Calu3 (cell line): ENCODE results near the gene SMTNL2. TPM values are rescaled to one million over a fixed set of nuclear protein-coding genes. Genes with fewer than 3 reads are reported as not detected.

ENCODE experiments used
- BruUV-seq: library from RNA; stranded (reverse); fragments of 400-500 nt; replicated peaks from 2 replicates; lab custom pipeline; 2021; lab: Mats Ljungman, UMichigan
- CTCF ChIA-PET: fragments of 300-600 bp; sonication (Branson Sonifier 250); formaldehyde crosslinking; loops from one replicate; lab custom pipeline; 2022; ENCODE audit warnings: antibody characterized with exemption; lab: Charles Lee
- DNase-seq: peaks from one replicate; pipeline ENCODE4 v3.0.0; 2022
- H3K27ac Mint-ChIP-seq: one replicate; pipeline ENCODE4 v1.8.0; 2022; ENCODE audit warnings: mixed read lengths; ENCODE audit not compliant: unreplicated experiment
- H3K27me3 Mint-ChIP-seq: one replicate; pipeline ENCODE4 v1.8.0; 2022; ENCODE audit warnings: mixed read lengths; ENCODE audit not compliant: unreplicated experiment
- H3K36me3 Mint-ChIP-seq: one replicate; pipeline ENCODE4 v1.8.0; 2022; ENCODE audit warnings: mild to moderate bottlenecking, moderate library complexity, mixed read lengths; ENCODE audit not compliant: insufficient read depth, unreplicated experiment
- H3K4me1 Mint-ChIP-seq: one replicate; pipeline ENCODE4 v1.8.0; 2022; ENCODE audit warnings: mild to moderate bottlenecking, low read depth, mixed read lengths; ENCODE audit not compliant: unreplicated experiment
- H3K4me3 Mint-ChIP-seq: one replicate; pipeline ENCODE4 v1.8.0; 2022; ENCODE audit warnings: mild to moderate bottlenecking, low read depth, moderate library complexity, mixed read lengths; ENCODE audit not compliant: unreplicated experiment
- H3K9me3 Mint-ChIP-seq: one replicate; pipeline ENCODE4 v1.8.0; 2022; ENCODE audit warnings: low read depth, mixed read lengths; ENCODE audit not compliant: unreplicated experiment
- intact Hi-C: fragments of 100-400 bp; cut with micrococcal nuclease; formaldehyde crosslinking; loops from one replicate; pipeline ENCODE4 v1.10.0; 2022; ENCODE audit not compliant: unreplicated experiment
- total RNA-seq: library from RNA; stranded (reverse); gene quantifications from 2 replicates; pipeline ENCODE4 v1.2.3, GENCODE V29; 2022
- TF ChIP-seq, protein P1 (sequence below): fragments of 200-600 bp; IDR thresholded peaks from one replicate; pipeline ENCODE4 v1.8.0; 2022; ENCODE audit warnings: antibody characterized with exemption; ENCODE audit not compliant: unreplicated experiment

Gene SMTNL2
- total RNA-seq, 1 experiment from 2014 or later: not detected

DNA sequence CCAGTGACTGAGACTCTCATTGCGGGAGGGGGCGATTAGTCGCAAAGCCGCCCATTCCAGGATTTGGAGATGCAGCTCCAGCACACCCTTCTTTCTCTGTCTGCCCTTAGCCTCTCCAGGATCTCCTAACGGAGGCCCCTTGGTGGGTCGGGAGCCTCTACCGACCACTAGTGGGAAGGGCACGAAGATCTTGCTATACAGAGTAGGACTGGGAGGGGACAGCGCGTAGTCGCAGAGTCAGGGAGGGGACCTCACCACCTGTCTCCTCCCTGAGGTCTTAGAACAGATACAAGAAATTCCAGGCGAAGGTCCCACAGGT is 588 bp upstream of the SMTNL2 start:
- H3K4me3 Mint-ChIP-seq: peak overlapping the region; percentile 59
- CTCF ChIA-PET: no interaction called here
- intact Hi-C loops: no loop called here

DNA sequence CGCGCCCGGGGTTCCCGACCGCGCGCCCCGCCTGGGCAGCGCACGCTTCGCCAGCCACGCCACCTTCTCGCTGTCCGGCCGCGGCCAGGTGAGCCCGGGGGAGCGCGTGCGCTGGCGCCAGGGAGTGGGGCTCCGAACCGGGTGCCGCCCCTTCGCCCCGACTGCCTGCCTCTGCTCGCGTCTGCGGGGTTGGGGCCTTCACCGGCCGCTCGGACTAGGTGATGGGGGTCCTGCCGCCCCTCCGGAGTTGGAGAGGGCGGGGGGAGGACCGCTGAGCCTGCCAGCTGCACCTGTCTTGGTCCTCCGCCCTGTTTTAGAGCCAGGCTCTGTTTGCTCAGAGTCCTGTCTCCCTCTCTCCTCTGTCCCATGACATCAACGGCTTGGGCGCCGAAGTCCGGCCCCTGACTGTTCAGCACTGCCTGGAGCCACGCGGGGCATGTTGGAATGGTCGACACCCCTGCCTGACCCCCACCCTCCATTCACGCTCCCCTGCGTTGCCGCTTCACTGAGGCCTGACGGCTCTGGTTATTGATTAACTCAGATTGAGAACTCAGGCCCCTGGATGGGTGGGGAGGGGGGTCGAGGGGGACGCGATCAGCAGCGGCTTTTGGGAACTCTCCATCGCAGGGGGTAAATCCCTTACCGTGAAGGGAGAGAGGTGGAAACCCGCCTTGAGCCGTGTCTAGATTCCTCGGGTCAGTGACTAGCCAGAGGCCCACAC is 748 bp downstream of the SMTNL2 start:
- CTCF ChIA-PET: no interaction called here
- H3K9me3 Mint-ChIP-seq: no peaks in the 10 kb centered on the region
- TF ChIP-seq, protein P1, sequence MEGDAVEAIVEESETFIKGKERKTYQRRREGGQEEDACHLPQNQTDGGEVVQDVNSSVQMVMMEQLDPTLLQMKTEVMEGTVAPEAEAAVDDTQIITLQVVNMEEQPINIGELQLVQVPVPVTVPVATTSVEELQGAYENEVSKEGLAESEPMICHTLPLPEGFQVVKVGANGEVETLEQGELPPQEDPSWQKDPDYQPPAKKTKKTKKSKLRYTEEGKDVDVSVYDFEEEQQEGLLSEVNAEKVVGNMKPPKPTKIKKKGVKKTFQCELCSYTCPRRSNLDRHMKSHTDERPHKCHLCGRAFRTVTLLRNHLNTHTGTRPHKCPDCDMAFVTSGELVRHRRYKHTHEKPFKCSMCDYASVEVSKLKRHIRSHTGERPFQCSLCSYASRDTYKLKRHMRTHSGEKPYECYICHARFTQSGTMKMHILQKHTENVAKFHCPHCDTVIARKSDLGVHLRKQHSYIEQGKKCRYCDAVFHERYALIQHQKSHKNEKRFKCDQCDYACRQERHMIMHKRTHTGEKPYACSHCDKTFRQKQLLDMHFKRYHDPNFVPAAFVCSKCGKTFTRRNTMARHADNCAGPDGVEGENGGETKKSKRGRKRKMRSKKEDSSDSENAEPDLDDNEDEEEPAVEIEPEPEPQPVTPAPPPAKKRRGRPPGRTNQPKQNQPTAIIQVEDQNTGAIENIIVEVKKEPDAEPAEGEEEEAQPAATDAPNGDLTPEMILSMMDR: no peak
- no peak overlapping the region for H3K27ac Mint-ChIP-seq
- no peak for DNase-seq
- peaks cover 96% of the 10 kb centered on the region for H3K27me3 Mint-ChIP-seq
- H3K4me3 Mint-ChIP-seq: peak overlapping the region; percentile 59
- peaks cover 8% of the 10 kb centered on the region for H3K4me1 Mint-ChIP-seq
- BruUV-seq: no TSS peak
- intact Hi-C loops: no loop called here
- peaks cover 5% of the 10 kb centered on the region for H3K36me3 Mint-ChIP-seq

More for the DNA sequence above, 588 bp upstream of the SMTNL2 start:
- peaks cover 8% of the 10 kb centered on the region for H3K4me1 Mint-ChIP-seq
- no peaks in the 10 kb centered on the region for H3K9me3 Mint-ChIP-seq
- H3K27me3 Mint-ChIP-seq: peaks cover 93% of the 10 kb centered on the region
- peaks cover 5% of the 10 kb centered on the region for H3K36me3 Mint-ChIP-seq
- no peak overlapping the region for H3K27ac Mint-ChIP-seq
- BruUV-seq: no TSS peak
- no peak for DNase-seq
- TF ChIP-seq, protein P1: no peak

DNA sequence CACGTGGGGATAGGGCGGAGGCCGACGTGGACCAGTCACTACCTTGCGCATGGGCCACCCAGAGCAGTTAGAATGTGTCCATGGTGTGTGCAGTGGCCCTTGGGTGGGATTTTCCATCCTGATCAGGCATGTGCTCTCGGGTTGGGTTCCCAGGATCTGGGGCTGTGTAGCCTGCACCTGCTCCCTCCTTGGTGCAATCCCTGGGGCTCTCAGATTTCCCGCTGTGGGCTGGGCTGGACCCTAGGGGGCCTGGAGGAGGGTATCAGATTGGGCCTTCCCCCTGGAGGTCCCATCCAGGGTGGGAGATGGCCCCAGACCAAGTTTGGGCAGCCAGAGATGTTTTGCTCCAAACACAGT is 1.3 kb downstream of the SMTNL2 start:
- Mint-ChIP-seq H3K36me3 (peaks cover 5% of the 10 kb centered on the region), H3K27ac (no peak overlapping the region), H3K9me3 (no peaks in the 10 kb centered on the region), H3K27me3 (peaks cover 96% of the 10 kb centered on the region), H3K4me1 (peaks cover 8% of the 10 kb centered on the region), H3K4me3 (no peak overlapping the region)
- no peak for DNase-seq
- TF ChIP-seq, protein P1: no peak
- BruUV-seq: no TSS peak
- intact Hi-C loops: no loop called here
- CTCF ChIA-PET: interaction anchor here (0.7 kb wide), 1 partner anchor 10 kb away, joined by 4 read pairs; no protein-coding TSS in a partner anchor

DNA sequence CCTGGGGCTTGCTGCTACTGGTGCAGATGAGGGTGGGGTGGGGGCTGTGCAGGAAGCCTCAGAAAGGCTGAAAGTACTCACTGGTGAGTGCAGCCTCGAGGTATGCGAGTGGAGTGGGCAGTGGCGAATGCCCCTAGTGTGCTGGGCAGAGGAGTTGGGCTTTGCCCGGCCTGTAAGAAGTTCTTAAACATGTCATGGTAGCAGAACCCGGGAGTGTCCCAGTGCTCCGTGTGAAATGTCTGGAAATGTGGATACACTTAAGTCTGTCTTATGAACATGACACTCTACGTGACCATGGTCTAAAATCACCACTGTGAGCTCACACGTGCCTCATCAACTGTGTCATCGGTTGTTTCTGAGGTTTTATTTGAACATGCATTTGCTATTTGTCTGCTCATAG is 1.7 kb downstream of the SMTNL2 start:
- Mint-ChIP-seq H3K27me3 (peaks cover 96% of the 10 kb centered on the region), H3K4me1 (peaks cover 8% of the 10 kb centered on the region), H3K9me3 (no peaks in the 10 kb centered on the region), H3K27ac (no peak overlapping the region), H3K4me3 (no peak overlapping the region), H3K36me3 (peaks cover 5% of the 10 kb centered on the region)
- CTCF ChIA-PET: interaction anchor here (0.7 kb wide), 1 partner anchor 9 kb away, joined by 4 read pairs; no protein-coding TSS in a partner anchor
- BruUV-seq: no TSS peak
- no peak for DNase-seq
- intact Hi-C loops: no loop called here
- TF ChIP-seq, protein P1: no peak
